ENCODE measurements around the gene ZNRF1. TPM values are rescaled to one million over a fixed set of nuclear protein-coding genes. Genes with fewer than 3 reads are reported as not detected.
"Not testable (repeated sequence)": the region's sequence is repeated elsewhere in the genome, so short reads cannot be mapped to it uniquely, and the experiment has no call there.

The ZNRF1 gene
- total and polyA plus RNA-seq, 10 donors, result 1.4 to 13.4 (median 6.4) TPM

GRCh38 chr16:75011634-75012307 lies 12.9 kb downstream of the ZNRF1 start:
- intact Hi-C loops (cut with DNase I; ENCODE audit: low total_unique reads), result no loop called here
- Histone ChIP-seq H3K9me3 (no peaks in the 10 kb centered on the region), H3K27ac (peak overlapping the region in 7 of 8 donors; percentile 35 to 68 (median 58)), H3K4me3 (no peak overlapping the region), H3K27me3 (replicated peaks in 1 of 7) (no peaks in the 10 kb centered on the region), H3K4me1 (peaks cover 6 to 27% (median 19%) of the 10 kb centered on the region in 6 donors), H3K36me3 (no peaks in the 10 kb centered on the region)
- whole genome bisulfite sequencing, 5 donors, result 26 to 51% (median 34%) methylated on average over 3 of the region's 3 CpGs
- TF ChIP-seq POLR2A (IDR thresholded peaks at IDR 0.05) (no peak), CTCF (IDR thresholded peaks at IDR 0.05 in 8 of 11, conservative IDR thresholded peaks at IDR 0.05 in 3 of 11) (no peak), POLR2AphosphoS5 (IDR thresholded peaks at IDR 0.05) (no peak)
- no peak for DNase-seq

GRCh38 chr16:75012380-75013081 lies 13.7 kb downstream of the ZNRF1 start:
- H3K27me3 ChIP-seq (replicated peaks in 1 of 7), result no peaks in the 10 kb centered on the region
- 42 to 50% (median 43%) methylated on average over 8 of the region's 8 CpGs for WGBS, 5 donors
- no peaks in the 10 kb centered on the region for H3K36me3 ChIP-seq
- DNase-seq, result no peak
- peaks cover 6 to 27% (median 19%) of the 10 kb centered on the region in 6 donors for H3K4me1 ChIP-seq
- intact Hi-C loops (cut with DNase I; ENCODE audit: low total_unique reads), result no loop called here
- H3K9me3 ChIP-seq, result no peaks in the 10 kb centered on the region
- TF ChIP-seq POLR2A (IDR thresholded peaks at IDR 0.05) (no peak), CTCF (IDR thresholded peaks at IDR 0.05 in 8 of 11, conservative IDR thresholded peaks at IDR 0.05 in 3 of 11) (no peak), POLR2AphosphoS5 (IDR thresholded peaks at IDR 0.05) (no peak)
- peak overlapping the region in 1 of 8 donors; percentile 15 for H3K4me3 ChIP-seq
- peak overlapping the region in 7 of 8 donors; percentile 35 to 68 (median 58) for H3K27ac ChIP-seq

- intact Hi-C loops (cut with DNase I; ENCODE audit: low total_unique reads); H3K36me3 ChIP-seq; H3K4me3 ChIP-seq; DNase-seq; H3K27me3 ChIP-seq (replicated peaks in 1 of 7); H3K9me3 ChIP-seq: not testable (repeated sequence)
- Histone ChIP-seq H3K27ac (peak overlapping the region in 5 of 8 donors; percentile 35 to 68 (median 60)), H3K4me1 (peaks cover 6 to 28% (median 19%) of the 10 kb centered on the region in 6 donors)
- 92 to 94% (median 93%) methylated on average over 6 of the region's 6 CpGs for WGBS, 5 donors
Observed at GRCh38 chr16:75013123-75013522, 14.3 kb downstream of the ZNRF1 start.

- H3K27ac ChIP-seq, result no peak overlapping the region
- WGBS, 5 donors, result 47 to 100% (median 96%) methylated on average over 2 of the region's 2 CpGs
- no peak overlapping the region for H3K4me3 ChIP-seq
- no peak for DNase-seq
- intact Hi-C loops (cut with DNase I; ENCODE audit: low total_unique reads), result no loop called here
- TF ChIP-seq POLR2A (IDR thresholded peaks at IDR 0.05), result no peak
- TF ChIP-seq POLR2AphosphoS5 (IDR thresholded peaks at IDR 0.05), result no peak
- TF ChIP-seq CTCF (IDR thresholded peaks at IDR 0.05 in 8 of 11, conservative IDR thresholded peaks at IDR 0.05 in 3 of 11), result no peak
- no peaks in the 10 kb centered on the region for H3K36me3 ChIP-seq
- no peaks in the 10 kb centered on the region for H3K9me3 ChIP-seq
- no peaks in the 10 kb centered on the region for H3K27me3 ChIP-seq (replicated peaks in 1 of 7)
- H3K4me1 ChIP-seq, result peaks cover 6 to 34% (median 19%) of the 10 kb centered on the region in 6 donors
Observed at GRCh38 chr16:75014318-75014717, 15.5 kb downstream of the ZNRF1 start.

- H3K27ac ChIP-seq; H3K4me3 ChIP-seq; DNase-seq; intact Hi-C loops (cut with DNase I; ENCODE audit: low total_unique reads); H3K36me3 ChIP-seq; H3K27me3 ChIP-seq (replicated peaks in 1 of 7): not testable (repeated sequence)
- Histone ChIP-seq H3K4me1 (peaks cover 6 to 26% (median 16%) of the 10 kb centered on the region in 6 donors), H3K9me3 (peaks cover 0 to 15% (median 11%) of the 10 kb centered on the region in 8 donors)
- 73 to 94% (median 87%) methylated on average over 12 of the region's 12 CpGs for WGBS, 5 donors
Observed at GRCh38 chr16:75016451-75017081, 17.7 kb downstream of the ZNRF1 start.
